GM23248 (cell line): Measurements from ENCODE around the gene MBL2. TPM values are rescaled to one million over a fixed set of nuclear protein-coding genes. Genes with fewer than 3 reads are reported as not detected.

Source experiments
- DNase-seq: peaks from one replicate; pipeline ENCODE4 v3.0.0-alpha.2; 2015
- H2AFZ ChIP-seq: fragments of 200-600 bp; sonication (generic); 2 replicates; pipeline ENCODE4 v1.6.1; 2016; ENCODE audit warnings: antibody characterized with exemption
- H3F3A ChIP-seq: fragments of 200-600 bp; sonication (generic); 2 replicates; pipeline ENCODE4 v1.6.1; 2016; ENCODE audit warnings: mild to moderate bottlenecking, antibody characterized with exemption, mixed run types; ENCODE audit not compliant: insufficient read depth
- H3K27ac ChIP-seq: fragments of 200-600 bp; sonication (generic); 2 replicates; pipeline ENCODE4 v1.5.1; 2016; ENCODE audit warnings: mild to moderate bottlenecking
- H3K27me3 ChIP-seq: fragments of 200-600 bp; sonication (generic); replicated peaks from 2 replicates; pipeline ENCODE4 v1.6.1; 2016; ENCODE audit warnings: mild to moderate bottlenecking; ENCODE audit not compliant: insufficient read depth
- H3K36me3 ChIP-seq: fragments of 200-600 bp; sonication (generic); 2 replicates; pipeline ENCODE4 v1.6.1; 2016; ENCODE audit warnings: low read depth, mild to moderate bottlenecking
- H3K4me1 ChIP-seq: fragments of 200-600 bp; sonication (generic); 2 replicates; pipeline ENCODE4 v1.6.1; 2016; ENCODE audit warnings: mild to moderate bottlenecking; ENCODE audit not compliant: insufficient read depth
- H3K4me2 ChIP-seq: fragments of 200-600 bp; sonication (generic); one replicate; pipeline ENCODE4 v1.6.1; 2016; ENCODE audit warnings: mild to moderate bottlenecking; ENCODE audit not compliant: unreplicated experiment
- H3K4me3 ChIP-seq: fragments of 200-600 bp; sonication (generic); 2 replicates; pipeline ENCODE4 v1.5.1; 2016; ENCODE audit warnings: mild to moderate bottlenecking
- H3K79me2 ChIP-seq: fragments of 200-600 bp; sonication (generic); 2 replicates; pipeline ENCODE4 v1.6.1; 2016; ENCODE audit warnings: mild to moderate bottlenecking; ENCODE audit not compliant: insufficient read depth
- H3K9ac ChIP-seq: fragments of 200-600 bp; sonication (generic); 2 replicates; pipeline ENCODE4 v1.6.1; 2016; ENCODE audit warnings: mild to moderate bottlenecking
- H3K9me2 ChIP-seq: fragments of 200-600 bp; sonication (generic); 2 replicates; pipeline ENCODE4 v1.6.1; 2016; ENCODE audit warnings: mixed run types, mild to moderate bottlenecking, moderate library complexity; ENCODE audit not compliant: insufficient read depth
- H3K9me3 ChIP-seq: fragments of 200-600 bp; sonication (generic); one replicate; pipeline ENCODE4 v1.6.1; 2017; ENCODE audit warnings: low read depth
- H4K20me1 ChIP-seq: fragments of 200-600 bp; sonication (generic); 2 replicates; pipeline ENCODE4 v1.6.0; 2016; ENCODE audit not compliant: insufficient read depth
- EZH2 ChIP-seq: fragments of 200-600 bp; sonication (generic); IDR thresholded peaks from 2 replicates; pipeline ENCODE4 v1.6.1; 2018; ENCODE audit warnings: antibody characterized with exemption, mild to moderate bottlenecking; ENCODE audit not compliant: insufficient read depth, poor library complexity, severe bottlenecking
- EZH2phosphoT487 ChIP-seq: fragments of 200-600 bp; sonication (generic); IDR thresholded peaks from 2 replicates; pipeline ENCODE4 v1.6.1; 2018; ENCODE audit warnings: antibody characterized with exemption, moderate library complexity, mild to moderate bottlenecking, low read depth; ENCODE audit not compliant: insufficient read depth
- WGBS, 2 experiments: methylation state at CpG; one replicate each; pipeline ENCODE4 v1.1.6; 2015 to 2017; ENCODE audit warnings: low lambda C conversion rate in 2 of 2, low coverage in 1 of 2; ENCODE audit errors: missing lambda C conversion rate in 2 of 2; 5-methylcytosine and 5-hydroxymethylcytosine counted together
- in situ Hi-C: fragments of 300-500 bp; cut with MboI; formaldehyde crosslinking; loops from 2 replicates; pipeline ENCODE4 v1.15.0; 2020
- polyA plus RNA-seq: library from polyadenylated mRNA; unstranded; fragments of >200 nt; fragmentation: Nextera tagmentation; extraction: Ambion mirVana; gene quantifications from 2 replicates; pipeline ENCODE4 v1.2.1, GENCODE V29; 2016
- total RNA-seq: library from RNA; depleted of rRNA; stranded (reverse); fragments of >200 nt; shearing (Covaris generic); gene quantifications from 2 replicates; pipeline ENCODE4 v1.2.3, GENCODE V29; 2014

The MBL2 gene
- total and polyA plus RNA-seq, 2 experiments from 2014 or later, result not detected

- in situ Hi-C loops, result no loop called here
- Histone ChIP-seq H3K9ac (no peak overlapping the region), H3K36me3 (no peaks in the 10 kb centered on the region), H3K9me3 (no peaks in the 10 kb centered on the region), H3F3A (no peaks in the 10 kb centered on the region), H3K9me2 (no peaks in the 10 kb centered on the region), H3K4me1 (peaks cover 5% of the 10 kb centered on the region; the same call in 1 of the 2 replicates), H3K27ac (no peak overlapping the region), H4K20me1 (no peaks in the 10 kb centered on the region), H3K79me2 (no peaks in the 10 kb centered on the region), H3K4me2 (no peak overlapping the region), H3K27me3 (peaks cover 10% of the 10 kb centered on the region), H2AFZ (no peak overlapping the region), H3K4me3 (no peak overlapping the region)
- TF ChIP-seq EZH2phosphoT487, result no peak
- no peak for TF ChIP-seq EZH2
- WGBS, 2 experiments, result 27 to 63% methylated on average over 1 of the region's 1 CpG
- no peak for DNase-seq
These were observed 22.0 kb downstream of the MBL2 start for GRCh38 chr10:52750629-52751028.

- no peaks in the 10 kb centered on the region for H3K4me1 ChIP-seq
- H3K36me3 ChIP-seq, result no peaks in the 10 kb centered on the region
- H4K20me1 ChIP-seq, result no peaks in the 10 kb centered on the region
- in situ Hi-C loops, result no loop called here
- no peak overlapping the region for H3K9ac ChIP-seq
- TF ChIP-seq EZH2 (no peak), EZH2phosphoT487 (no peak)
- no peak overlapping the region for H2AFZ ChIP-seq
- H3K27me3 ChIP-seq, result peaks cover 10% of the 10 kb centered on the region
- no peaks in the 10 kb centered on the region for H3K9me3 ChIP-seq
- no peak overlapping the region for H3K4me2 ChIP-seq
- DNase-seq, result no peak
- H3K9me2 ChIP-seq, result no peaks in the 10 kb centered on the region
- H3K27ac ChIP-seq, result no peak overlapping the region
- H3F3A ChIP-seq, result no peaks in the 10 kb centered on the region
- no peaks in the 10 kb centered on the region for H3K79me2 ChIP-seq
- 48 to 60% methylated on average over 4 of the region's 4 CpGs for WGBS, 2 experiments
- no peak overlapping the region for H3K4me3 ChIP-seq
These were observed 24.9 kb downstream of the MBL2 start for GRCh38 chr10:52747694-52748093.

- H3K27me3 ChIP-seq, result peaks cover 10% of the 10 kb centered on the region
- no peak overlapping the region for H3K9ac ChIP-seq
- DNase-seq, result no peak
- H2AFZ ChIP-seq, result no peak overlapping the region
- no peak for TF ChIP-seq EZH2
- no peak for TF ChIP-seq EZH2phosphoT487
- H4K20me1 ChIP-seq, result no peaks in the 10 kb centered on the region
- no peak overlapping the region for H3K4me3 ChIP-seq
- no peak overlapping the region for H3K4me2 ChIP-seq
- in situ Hi-C loops, result no loop called here
- no peaks in the 10 kb centered on the region for H3F3A ChIP-seq
- no peaks in the 10 kb centered on the region for H3K36me3 ChIP-seq
- no peak overlapping the region for H3K27ac ChIP-seq
- H3K79me2 ChIP-seq, result no peaks in the 10 kb centered on the region
- no peaks in the 10 kb centered on the region for H3K9me2 ChIP-seq
- no peaks in the 10 kb centered on the region for H3K9me3 ChIP-seq
- WGBS, 2 experiments, result 52 to 57% methylated on average over 5 of the region's 5 CpGs
- H3K4me1 ChIP-seq, result no peaks in the 10 kb centered on the region
These were observed 26.4 kb downstream of the MBL2 start for GRCh38 chr10:52746169-52746568.

- TF ChIP-seq EZH2phosphoT487 (no peak), EZH2 (no peak)
- no peaks in the 10 kb centered on the region for H3K36me3 ChIP-seq
- no peaks in the 10 kb centered on the region for H3F3A ChIP-seq
- no peaks in the 10 kb centered on the region for H3K9me3 ChIP-seq
- H3K9ac ChIP-seq, result no peak overlapping the region
- H2AFZ ChIP-seq, result no peak overlapping the region
- H3K79me2 ChIP-seq, result no peaks in the 10 kb centered on the region
- peaks cover 3% of the 10 kb centered on the region; the same call in 1 of the 2 replicates for H3K27me3 ChIP-seq
- H3K9me2 ChIP-seq, result no peaks in the 10 kb centered on the region
- H3K27ac ChIP-seq, result no peak overlapping the region
- no peak for DNase-seq
- in situ Hi-C loops, result no loop called here
- H3K4me2 ChIP-seq, result no peak overlapping the region
- WGBS, 2 experiments, result 56% methylated on average over 8 of the region's 8 CpGs
- no peaks in the 10 kb centered on the region for H4K20me1 ChIP-seq
- H3K4me3 ChIP-seq, result no peak overlapping the region
- H3K4me1 ChIP-seq, result no peaks in the 10 kb centered on the region
These were observed 28.4 kb downstream of the MBL2 start for GRCh38 chr10:52744057-52744805.
